T-helper 22 cell (primary cell): ENCODE results near the gene F7.

ENCODE experiments used
- DNase-seq: peaks from one replicate; pipeline ENCODE4 v3.0.0-alpha.2; 2020; ENCODE audit warnings: low read depth

Gene F7

DNA sequence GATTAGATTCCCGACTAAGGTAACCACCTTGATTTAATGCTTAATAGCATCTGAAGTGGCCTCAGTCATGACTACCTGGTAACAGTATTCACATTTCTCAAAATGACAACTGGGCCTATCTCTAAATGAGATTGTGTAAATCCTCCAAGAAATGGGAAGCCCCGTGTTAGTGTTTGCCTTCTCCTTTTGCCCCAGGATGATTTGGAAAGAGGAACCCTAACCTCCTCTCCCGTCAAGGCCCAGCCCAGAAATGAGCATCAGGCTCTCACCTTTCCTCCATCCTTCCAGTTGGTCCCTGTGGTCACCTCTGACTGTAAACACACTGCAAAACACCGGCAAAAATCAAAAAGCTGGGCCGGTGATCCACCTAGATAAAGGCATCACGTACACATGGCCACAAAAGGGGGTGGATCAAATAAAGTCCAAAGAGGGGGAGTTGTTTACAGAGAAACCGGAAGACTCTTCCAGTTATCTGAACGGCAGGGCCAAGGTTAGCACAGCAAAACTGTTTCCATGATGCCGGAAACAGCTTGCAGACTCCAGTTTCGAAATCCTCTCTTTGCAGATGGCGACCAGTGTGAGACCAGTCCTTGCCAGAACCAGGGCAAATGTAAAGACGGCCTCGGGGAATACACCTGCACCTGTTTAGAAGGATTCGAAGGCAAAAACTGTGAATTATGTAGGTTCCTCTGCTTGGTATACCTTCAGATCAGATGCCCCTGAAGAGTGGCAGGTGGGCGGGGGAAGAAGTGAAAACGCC, 33.4 kb downstream of the F7 start:
- no peak for DNase-seq

DNA sequence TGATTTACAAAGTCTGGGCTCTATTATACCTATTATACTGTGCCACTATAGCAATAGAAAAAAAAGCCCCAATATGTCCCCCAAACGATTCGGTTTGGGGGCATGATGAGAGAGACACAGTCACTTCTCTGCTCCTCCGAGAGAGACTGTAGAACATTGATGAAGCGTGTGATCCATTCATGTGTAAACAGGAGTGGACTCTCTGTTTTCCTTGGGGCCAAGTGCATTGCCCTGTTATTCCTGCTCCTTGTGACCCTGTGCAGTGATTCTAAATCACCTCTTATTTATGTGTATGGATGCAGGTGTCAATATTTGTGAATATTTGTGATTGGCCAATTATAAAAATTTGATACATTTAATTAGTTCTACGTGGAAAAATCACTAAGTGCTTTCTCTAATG, 34.0 kb downstream of the F7 start:
- no peak for DNase-seq

DNA sequence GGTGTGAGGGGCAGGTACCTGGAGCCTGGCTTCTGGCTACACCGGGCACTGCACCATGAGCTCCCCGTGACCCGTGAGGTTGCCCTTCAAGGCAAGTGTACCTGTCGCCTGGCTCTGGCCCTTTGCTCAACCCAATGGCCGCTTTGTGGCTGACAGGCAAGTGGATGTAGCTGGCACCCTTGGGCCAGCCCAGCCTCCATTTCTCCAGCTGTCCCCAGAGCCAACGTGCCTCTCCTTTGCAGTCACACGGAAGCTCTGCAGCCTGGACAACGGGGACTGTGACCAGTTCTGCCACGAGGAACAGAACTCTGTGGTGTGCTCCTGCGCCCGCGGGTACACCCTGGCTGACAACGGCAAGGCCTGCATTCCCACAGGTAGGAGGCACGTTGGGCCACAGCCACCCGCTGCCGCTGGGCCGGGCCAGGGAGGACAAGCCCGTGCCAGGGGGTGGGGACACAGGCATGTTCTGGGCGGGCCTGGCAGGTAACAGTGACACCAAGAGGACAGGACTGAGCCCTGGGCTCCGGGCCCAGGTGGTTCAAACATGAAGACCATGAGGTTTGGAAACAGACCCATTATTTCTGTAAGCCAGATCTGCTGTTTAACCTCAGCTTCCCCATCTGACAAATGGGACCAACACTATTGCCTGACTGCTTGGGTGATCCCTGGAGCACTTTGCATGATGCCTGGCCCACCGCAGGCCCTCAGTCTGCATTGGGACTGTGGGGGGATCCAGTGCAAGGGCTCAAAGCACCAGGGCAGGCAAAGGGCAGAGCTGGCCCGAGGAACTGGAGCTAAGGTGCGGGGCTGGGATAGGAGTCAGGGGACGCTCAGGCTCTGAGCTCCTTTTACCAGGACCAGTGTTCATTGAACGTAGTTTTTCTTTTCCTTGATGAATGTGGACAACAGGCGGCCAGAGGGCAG, 35.3 kb downstream of the F7 start:
- no peak for DNase-seq

DNA sequence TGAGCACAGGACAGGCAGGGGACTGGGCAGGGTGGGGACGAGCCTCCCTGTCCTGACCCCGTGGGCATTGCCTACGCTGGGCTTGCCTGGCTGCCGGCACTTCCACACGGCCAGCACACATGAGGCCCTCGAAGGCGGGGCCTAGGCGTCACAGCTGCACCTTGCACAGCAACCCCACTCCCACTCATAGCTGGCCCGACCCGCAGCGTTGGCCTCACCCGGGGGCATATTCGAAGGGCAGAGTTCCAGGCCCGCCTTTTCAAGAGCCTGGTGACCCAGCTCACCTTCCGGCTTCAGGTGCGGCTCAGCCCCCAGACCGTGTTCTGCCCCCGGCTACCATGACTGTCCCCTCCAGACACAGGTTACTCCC, 36.0 kb downstream of the F7 start:
- no peak for DNase-seq

DNA sequence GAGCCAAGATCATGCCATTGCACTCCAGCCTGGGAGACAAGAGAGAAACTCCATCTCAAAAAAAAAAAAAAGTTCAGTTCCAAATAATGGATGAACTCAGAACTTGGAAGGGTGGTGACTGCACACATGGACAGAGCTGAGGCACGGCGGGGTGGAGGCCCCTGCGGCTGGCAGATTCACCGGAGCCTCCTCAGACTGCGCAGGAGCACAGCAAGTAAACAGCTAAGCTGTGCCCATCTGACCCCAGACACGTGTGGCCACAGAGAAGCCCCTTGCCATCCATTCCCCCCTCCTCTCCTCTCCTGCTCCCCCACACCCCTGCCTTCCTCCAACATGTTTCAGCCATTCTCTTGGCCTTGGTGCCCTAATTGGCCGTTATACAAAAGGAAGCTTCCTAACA, 37.3 kb downstream of the F7 start:
- no peak for DNase-seq

DNA sequence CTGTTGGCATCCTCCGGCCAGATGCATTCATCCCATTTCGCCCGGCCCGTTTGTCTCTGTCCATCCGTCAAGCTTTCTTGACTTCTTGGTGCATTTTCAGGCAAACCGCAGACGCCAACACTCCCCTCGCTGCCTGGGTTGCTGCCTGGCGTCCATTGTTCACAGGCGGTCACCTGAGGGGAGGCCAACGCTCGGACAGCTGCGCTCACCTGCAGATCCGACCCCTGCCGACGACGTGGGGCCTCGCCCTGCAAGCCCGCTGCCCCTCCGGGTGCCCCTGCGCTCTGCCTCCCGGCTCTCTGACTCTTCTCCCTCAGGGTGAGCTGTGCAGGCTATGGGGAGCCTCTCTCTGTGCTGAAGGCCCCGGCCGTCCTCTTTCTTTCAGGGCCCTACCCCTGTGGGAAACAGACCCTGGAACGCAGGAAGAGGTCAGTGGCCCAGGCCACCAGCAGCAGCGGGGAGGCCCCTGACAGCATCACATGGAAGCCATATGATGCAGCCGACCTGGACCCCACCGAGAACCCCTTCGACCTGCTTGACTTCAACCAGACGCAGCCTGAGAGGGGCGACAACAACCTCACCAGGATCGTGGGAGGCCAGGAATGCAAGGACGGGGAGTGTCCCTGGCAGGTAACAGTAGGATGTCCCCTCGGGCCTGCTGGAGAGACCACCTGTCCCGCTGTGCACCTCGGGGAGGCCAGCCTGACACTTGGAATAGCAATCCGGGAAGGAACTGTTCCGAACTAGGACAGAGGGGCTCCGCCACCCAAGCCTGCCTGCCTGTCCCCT, 38.1 kb downstream of the F7 start:
- no peak for DNase-seq

DNA sequence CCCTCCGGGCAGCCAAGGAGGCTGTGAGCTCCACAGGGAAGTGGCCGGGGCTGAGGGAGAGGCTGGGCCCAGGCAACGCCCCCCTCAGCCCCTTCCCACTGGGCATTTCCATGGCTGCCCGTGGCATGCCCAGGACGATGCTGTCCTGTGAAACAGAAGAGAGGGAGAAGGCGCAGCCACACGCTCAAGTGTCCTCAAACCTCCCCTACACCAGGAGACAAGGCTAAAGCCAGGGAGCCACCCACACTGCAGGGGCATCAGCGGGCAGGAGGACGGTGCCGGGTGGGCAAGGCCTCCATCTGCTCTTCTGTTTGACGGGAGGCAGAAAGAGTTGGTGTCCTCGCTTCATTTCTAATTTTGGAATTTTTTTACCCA, 38.7 kb downstream of the F7 start:
- no peak for DNase-seq

DNA sequence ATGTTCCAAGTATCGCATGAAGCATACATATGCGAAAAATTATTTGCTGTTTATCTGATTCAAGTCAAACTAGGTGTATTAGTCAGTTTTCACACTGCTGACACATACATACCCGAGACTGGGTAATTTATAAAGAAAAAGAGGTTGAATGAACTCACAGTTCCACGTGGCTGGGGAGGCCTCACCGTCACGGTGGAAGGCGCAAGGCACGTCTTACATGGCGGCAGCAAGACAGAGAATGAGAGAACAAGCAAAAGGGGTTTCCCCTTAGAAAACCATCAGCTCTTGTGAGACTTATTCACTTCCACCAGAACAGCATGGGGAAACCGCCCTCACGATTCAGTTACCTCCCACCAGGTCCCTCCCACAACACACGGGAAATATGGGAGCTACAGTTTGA, 39.9 kb downstream of the F7 start:
- no peak for DNase-seq

DNA sequence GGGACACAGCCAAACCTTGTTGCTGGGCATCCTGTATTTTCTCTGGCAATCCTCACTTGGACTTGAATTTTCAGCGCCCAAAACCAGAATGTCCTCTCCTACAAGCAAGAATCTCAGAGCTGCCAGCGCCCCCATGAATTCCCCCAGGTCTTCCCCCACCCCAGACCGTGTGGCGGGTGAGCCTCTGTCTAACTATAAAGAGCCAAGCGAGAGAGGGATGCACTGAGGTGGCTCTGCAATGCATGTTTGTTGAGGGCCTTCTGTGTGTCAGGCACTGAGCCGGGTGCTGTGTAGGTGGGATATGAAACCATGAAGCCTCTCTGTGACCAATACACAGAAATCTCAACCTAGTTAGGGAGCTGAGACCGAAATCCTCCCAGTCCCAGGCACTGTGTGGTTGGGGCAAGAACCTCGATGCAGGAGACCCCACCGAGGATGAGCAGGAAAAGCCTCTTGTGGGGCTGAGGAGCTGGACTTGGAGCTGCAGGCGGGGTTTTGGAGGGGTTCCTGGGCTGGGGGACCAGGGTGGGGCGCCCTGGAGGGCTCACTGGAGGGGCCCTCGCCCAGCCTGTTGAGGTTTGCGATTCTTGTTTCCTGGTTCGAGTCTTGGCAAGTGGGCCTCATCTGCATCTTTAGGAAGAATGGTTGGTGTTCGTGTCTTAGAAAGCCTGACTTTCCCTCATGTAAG, 40.5 kb downstream of the F7 start:
- DNase-seq = no peak

DNA sequence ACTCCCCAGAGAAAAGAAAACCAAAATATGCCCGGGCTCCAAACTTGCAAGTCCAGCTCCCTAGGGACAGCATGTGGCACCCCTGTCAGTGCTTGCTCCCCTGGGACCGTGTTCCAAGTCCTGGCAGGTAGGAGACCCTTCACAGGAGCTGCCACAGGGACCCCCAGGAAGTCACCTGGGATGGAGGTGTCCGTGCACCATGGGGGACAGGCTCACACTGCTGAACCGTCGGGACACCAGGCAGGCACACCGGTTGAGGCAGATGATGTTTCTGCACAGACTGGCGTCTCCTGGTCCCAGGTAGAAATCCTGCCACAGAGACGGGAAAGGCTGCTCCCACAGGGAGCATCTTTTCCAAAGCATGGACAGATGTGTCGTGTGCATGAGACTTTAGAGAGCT, 41.2 kb downstream of the F7 start:
- no peak for DNase-seq

DNA sequence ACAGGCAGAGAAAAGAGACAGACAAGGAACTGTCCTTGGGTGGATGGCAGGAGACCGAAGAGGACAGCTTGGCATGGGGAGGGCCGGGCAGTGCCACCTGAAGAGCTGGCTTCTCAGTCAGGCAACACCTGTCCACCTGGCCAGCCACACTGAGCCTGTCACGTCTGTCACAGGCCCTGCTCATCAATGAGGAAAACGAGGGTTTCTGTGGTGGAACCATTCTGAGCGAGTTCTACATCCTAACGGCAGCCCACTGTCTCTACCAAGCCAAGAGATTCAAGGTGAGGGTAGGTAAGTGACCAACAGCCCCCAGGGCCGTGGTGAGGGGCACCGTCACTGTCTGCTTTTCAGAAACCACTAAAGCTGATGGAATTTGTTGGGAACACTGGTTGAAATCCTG, 41.6 kb downstream of the F7 start:
- DNase-seq = no peak

DNA sequence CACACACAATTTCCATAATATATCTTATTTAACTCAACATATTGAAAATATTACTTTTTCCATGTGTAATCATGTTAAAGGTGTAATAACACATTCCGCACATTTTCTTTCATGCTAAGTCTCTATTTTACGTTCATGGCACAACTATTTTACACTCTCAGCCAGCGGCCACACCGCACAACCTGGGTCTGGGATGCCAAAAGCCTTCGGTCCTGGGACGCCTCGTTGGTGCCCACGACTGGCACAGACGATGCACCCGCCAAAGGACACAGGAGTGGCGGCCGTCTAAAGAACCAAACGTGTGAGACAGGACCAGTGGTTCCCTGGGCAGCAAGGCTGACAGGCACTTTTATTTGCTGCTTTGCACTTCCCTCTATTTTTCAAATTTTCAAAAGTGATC, 42.8 kb downstream of the F7 start:
- DNase-seq = no peak

DNA sequence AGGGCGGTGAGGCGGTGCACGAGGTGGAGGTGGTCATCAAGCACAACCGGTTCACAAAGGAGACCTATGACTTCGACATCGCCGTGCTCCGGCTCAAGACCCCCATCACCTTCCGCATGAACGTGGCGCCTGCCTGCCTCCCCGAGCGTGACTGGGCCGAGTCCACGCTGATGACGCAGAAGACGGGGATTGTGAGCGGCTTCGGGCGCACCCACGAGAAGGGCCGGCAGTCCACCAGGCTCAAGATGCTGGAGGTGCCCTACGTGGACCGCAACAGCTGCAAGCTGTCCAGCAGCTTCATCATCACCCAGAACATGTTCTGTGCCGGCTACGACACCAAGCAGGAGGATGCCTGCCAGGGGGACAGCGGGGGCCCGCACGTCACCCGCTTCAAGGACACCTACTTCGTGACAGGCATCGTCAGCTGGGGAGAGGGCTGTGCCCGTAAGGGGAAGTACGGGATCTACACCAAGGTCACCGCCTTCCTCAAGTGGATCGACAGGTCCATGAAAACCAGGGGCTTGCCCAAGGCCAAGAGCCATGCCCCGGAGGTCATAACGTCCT, 43.4 kb downstream of the F7 start:
- no peak for DNase-seq

DNA sequence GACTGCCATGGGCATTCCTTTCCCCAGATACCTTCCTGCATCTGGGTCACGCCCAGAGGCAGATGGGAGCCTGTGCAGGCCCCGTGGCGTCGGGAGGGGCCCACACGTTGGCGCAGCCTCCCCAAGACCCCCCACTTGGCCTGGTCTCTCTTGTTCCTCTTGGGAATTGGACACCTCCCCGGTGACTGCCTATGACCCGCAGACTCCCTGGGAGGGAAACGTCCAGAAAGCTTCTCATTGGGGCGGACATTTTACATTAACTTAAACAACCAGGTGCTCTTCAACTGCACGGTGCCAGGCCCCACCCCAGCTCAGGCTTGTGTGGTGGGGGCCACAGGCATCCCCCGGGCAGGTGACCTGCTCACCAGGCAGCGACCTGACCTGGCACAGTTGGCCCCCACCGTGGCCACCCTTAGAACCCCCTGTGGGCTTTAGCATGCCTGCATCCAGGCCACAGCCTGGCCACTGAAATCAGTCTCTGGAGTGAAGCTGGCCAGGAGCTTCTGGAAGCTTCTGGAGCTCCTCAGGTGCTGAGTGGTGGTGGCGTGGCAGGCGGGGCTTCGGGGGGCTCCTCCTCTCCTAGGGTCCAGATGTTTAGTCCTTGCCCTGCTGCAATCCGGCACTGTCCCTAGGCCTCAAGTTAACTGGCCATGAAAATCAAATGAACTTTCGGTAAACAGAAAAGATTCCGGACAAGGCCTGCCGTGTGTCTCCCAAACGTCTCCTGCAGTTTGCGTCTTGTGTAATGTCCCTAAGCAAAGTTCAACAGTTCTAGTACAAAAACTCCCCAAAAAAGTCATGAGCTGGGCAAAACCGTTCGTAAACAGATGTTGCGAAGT, 44.3 kb downstream of the F7 start:
- no peak for DNase-seq

DNA sequence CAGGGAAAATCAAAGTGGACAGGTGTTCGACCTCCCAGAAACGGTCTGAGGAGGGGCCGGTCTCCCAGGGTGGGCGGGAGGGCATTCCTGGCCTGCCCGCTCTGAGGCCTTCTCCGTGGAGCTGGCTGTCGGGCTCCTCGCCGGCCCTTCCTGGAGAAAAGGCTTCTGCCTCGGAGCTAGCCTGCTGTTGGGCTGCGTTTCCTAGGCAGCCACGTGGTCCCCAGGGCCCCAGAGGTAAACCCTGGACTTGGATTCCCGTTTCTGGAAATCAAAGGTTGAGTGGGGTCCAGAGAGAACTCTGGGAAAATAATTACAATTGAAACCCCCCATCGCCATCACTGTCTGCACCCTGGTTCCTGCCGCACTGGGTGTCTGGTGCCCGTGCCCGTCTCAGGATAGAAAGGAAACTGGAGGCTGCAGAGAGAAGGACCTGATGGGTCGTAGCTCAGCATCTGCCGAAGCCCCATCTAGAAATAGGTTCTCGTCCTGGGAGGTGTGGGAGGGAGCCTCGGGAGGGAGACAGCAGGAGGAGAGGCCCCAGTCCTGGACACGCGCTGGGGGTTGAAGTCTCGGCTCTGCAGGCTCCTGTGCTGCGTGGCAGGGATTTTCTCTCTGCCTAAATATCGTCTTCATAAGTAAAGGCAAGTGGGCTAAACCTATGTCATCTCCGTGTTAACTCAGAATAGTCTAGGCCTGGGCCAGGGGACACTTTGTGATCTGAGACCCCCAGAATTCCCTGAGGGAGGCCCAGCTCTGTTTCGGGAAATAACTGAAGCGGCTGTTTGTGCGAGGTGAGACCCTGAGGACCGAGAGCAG, 45.2 kb downstream of the F7 start:
- DNase-seq = no peak

DNA sequence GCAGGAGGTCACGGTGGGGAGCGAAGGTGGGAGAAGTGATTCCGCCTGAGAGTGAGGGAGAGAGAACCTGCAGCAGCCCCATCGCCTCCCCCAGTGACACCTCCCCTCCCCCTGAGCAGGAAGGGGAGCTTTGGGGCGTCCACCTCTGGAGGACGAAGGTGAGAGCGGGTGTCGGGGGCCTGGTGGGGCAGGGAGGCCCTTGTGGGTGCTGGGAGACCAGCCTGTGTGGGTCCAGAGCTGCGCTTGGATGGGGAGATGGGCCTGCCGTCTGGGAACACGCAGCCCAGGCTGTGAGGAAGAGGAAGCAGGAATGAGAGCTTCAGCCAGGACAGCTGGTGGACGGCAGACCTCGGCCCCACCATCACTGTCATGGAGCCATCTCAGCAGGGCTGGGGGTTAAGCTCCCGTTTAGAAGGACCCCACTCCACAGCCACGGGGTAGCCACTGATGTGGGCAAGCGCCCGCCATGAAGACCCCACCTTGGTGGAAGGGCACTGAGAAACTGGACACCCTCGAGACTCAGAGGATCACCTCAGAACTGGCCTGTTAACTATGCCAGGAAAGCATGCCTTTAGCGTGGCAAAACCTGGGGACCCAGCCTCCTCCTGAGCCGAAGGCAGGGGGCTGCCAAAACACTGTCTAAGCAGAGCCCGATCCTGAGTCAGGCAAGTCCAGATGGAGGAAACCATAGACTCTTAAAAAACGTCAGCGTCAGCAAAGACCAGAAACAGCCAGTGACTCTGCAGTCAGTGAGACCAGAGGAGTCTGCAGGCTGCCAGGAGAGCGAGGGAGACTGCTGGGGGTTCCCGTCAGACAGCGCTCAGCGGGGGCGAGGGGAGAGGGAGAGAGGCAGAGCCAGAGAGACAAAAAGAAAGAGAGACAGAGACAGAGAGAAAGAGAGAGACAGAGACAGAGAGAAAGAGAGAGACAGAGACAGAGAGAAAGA, 46.4 kb downstream of the F7 start:
- DNase-seq = no peak

DNA sequence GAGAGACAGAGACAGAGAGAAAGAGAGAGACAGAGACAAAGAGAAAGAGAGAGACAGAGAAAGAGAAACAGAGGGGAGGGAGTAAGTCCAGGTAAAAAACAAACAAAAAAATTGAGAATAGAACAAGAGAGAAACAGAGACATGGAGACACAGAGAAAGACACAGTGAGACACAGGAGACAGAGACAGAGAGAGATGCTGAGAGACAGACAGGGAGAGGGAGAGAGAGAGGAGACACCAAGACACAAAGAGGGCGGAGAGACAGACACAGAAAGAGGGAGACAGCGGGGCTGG, 47.0 kb downstream of the F7 start:
- no peak for DNase-seq

DNA sequence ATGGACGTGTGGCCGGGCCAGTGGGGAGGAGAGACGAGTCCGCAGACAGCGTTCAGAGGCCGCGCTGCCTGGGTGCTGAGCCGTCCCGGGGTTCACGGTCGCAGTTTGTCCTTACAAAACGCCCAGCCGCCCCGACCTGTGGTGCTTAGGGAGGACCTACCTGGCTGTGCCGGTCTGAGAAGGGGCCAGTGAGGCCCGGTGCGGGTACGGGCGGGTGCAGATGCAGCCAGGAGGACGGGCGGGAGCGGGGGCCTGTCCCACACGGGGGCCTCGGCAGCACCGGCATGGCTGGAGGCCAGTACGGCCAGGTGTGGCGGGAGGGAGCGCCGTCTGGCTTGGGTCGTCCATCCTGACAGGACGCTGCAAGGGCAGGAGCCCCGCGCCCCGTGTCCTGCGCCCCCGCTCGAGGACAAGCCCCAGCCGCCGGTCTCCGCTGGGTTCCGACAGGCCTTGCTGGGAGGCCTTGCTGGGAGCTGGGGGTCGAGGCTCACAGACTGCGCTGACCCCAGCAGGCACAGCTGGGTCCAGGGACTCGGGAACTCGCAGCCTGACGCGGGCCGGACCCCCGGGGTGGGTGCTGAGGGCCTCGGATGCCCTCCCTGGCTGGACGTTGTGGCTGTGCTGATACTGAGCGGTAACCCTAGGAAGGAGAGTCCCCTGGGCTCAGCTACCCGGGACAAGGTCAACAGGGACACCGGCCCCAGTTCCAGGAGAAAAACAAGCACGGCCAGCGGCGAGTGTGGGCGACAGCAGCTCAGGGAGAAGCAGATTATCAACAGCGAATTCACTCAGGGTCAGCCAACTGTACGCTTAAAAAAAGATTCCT, 47.6 kb downstream of the F7 start:
- no peak for DNase-seq
